GM10266 (cell line): ENCODE results near the gene ZSCAN22.

ENCODE experiments used
- DNase-seq: peaks from one replicate; pipeline ENCODE4 v3.0.0; 2012; ENCODE audit errors: extremely low spot score
- TF ChIP-seq, protein P1 (sequence below): IDR thresholded peaks from 2 replicates; pipeline ENCODE4 v1.5.1; 2012; ENCODE audit warnings: mild to moderate bottlenecking, low read depth; ENCODE audit not compliant: control insufficient read depth, insufficient read depth; ENCODE audit errors: missing control alignments

The ZSCAN22 gene

DNA sequence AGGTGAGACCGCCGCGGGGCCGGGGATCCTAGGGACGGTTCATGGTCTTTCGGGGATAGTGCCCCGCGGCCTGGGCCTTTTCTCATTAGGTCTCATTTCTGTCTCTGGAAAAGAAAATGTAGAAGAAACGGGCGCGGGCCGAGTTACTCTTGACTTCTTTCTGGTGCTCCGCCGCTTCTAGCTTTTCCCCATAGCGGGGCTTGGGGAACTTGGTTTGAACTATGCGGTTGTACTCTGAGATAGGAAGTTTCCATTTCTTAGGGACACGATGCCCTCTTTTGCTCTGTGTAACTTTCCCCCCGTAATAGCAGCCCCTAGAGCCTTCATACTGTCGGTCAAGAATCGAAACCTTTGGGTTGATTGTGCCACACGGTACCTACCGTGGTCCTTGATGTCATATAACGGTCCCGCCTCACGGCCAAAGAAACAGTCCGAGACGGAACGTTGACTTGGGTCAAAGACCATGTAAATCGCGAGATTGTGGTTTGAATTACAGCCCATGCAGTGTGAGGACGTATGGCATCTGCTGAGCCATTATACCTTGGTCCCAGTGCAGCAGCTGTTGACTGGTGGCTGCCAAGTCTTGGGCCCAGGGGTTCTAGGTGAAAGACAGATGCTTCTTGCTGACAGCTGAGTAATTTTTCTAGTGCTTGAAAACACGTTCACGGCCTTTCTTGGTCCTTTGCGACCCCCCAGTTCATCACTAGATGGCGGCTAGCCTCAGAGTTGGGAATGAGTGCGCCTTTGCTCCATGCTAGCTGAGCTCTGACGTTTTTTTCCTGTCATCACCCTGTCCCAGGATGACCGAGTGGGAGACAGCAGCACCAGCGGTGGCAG is 60.8 kb downstream of the ZSCAN22 start:
- TF ChIP-seq, protein P1, sequence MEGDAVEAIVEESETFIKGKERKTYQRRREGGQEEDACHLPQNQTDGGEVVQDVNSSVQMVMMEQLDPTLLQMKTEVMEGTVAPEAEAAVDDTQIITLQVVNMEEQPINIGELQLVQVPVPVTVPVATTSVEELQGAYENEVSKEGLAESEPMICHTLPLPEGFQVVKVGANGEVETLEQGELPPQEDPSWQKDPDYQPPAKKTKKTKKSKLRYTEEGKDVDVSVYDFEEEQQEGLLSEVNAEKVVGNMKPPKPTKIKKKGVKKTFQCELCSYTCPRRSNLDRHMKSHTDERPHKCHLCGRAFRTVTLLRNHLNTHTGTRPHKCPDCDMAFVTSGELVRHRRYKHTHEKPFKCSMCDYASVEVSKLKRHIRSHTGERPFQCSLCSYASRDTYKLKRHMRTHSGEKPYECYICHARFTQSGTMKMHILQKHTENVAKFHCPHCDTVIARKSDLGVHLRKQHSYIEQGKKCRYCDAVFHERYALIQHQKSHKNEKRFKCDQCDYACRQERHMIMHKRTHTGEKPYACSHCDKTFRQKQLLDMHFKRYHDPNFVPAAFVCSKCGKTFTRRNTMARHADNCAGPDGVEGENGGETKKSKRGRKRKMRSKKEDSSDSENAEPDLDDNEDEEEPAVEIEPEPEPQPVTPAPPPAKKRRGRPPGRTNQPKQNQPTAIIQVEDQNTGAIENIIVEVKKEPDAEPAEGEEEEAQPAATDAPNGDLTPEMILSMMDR, result no peak
- DNase-seq, result no peak

DNA sequence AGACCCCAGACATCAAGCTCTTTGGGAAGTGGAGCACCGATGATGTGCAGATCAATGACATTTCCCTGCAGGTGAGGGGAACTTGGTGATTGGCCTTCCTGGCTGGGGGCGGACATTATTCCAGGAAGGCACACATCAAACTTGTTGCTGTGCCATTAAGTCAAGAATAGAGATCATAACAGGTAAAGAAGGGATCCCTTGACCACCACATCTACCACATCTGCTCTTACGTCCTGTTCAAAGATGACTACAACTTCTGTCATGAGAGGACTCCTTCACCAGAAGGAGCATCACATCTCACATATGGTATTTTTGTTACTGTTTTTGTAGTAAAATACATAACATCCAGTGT is 61.4 kb downstream of the ZSCAN22 start:
- TF ChIP-seq, protein P1, result no peak

More for the DNA sequence above, 61.4 kb downstream of the ZSCAN22 start:
- DNase-seq, result no peak
